ENCODE results near the gene RAB21.
A peak's percentile ranks its signal among the peaks of the same experiment; 100 is the strongest.
"Not testable (repeated sequence)": the region's sequence is repeated elsewhere in the genome, so short reads cannot be mapped to it uniquely, and the experiment has no call there.

RAB21 gene

GRCh38 chr12:71752891-71753290 is 1.8 kb upstream of the RAB21 start:
- no peak for DNase-seq (ENCODE audit: low read depth in 2 of 2)

GRCh38 chr12:71755146-71755892 is 656 bp downstream of the RAB21 start:
- peak; percentile 52 to 56 for DNase-seq (ENCODE audit: low read depth in 2 of 2)

GRCh38 chr12:71756054-71756690 is 1.5 kb downstream of the RAB21 start:
- DNase-seq (ENCODE audit: low read depth in 2 of 2), result no peak

GRCh38 chr12:71759941-71760340 is 5.3 kb downstream of the RAB21 start:
- no peak for DNase-seq (ENCODE audit: low read depth in 2 of 2)

GRCh38 chr12:71760471-71760870 is 5.8 kb downstream of the RAB21 start:
- DNase-seq (ENCODE audit: low read depth in 2 of 2), result no peak

- DNase-seq (ENCODE audit: low read depth in 2 of 2), result not testable (repeated sequence)
Observed at GRCh38 chr12:71761354-71761753, 6.7 kb downstream of the RAB21 start.

- no peak for DNase-seq (ENCODE audit: low read depth in 2 of 2)
Observed at GRCh38 chr12:71763677-71764379, 9.2 kb downstream of the RAB21 start.

- DNase-seq (ENCODE audit: low read depth in 2 of 2), result no peak
Observed at GRCh38 chr12:71764587-71765321, 10.1 kb downstream of the RAB21 start.

GRCh38 chr12:71766202-71766601 is 11.5 kb downstream of the RAB21 start:
- DNase-seq (ENCODE audit: low read depth in 2 of 2), result no peak

- DNase-seq (ENCODE audit: low read depth in 2 of 2), result no peak
Observed at GRCh38 chr12:71767183-71767582, 12.5 kb downstream of the RAB21 start.

- DNase-seq (ENCODE audit: low read depth in 2 of 2), result no peak
Observed at GRCh38 chr12:71768900-71769299, 14.2 kb downstream of the RAB21 start.

GRCh38 chr12:71771069-71771468 is 16.4 kb downstream of the RAB21 start:
- no peak for DNase-seq (ENCODE audit: low read depth in 2 of 2)

GRCh38 chr12:71772735-71773134 is 18.1 kb downstream of the RAB21 start:
- DNase-seq (ENCODE audit: low read depth in 2 of 2), result no peak

GRCh38 chr12:71780237-71780822 is 25.7 kb downstream of the RAB21 start:
- DNase-seq (ENCODE audit: low read depth in 2 of 2), result peak in 1 of 2 donors; percentile 6

GRCh38 chr12:71782017-71782416 is 27.4 kb downstream of the RAB21 start:
- DNase-seq (ENCODE audit: low read depth in 2 of 2), result no peak

GRCh38 chr12:71786829-71787228 is 32.2 kb downstream of the RAB21 start:
- DNase-seq (ENCODE audit: low read depth in 2 of 2), result no peak

GRCh38 chr12:71787580-71787979 is 32.9 kb downstream of the RAB21 start:
- no peak for DNase-seq (ENCODE audit: low read depth in 2 of 2)

- no peak for DNase-seq (ENCODE audit: low read depth in 2 of 2)
Observed at GRCh38 chr12:71790331-71790730, 35.7 kb downstream of the RAB21 start.

- DNase-seq (ENCODE audit: low read depth in 2 of 2), result no peak
Observed at GRCh38 chr12:71791473-71792150, 36.9 kb downstream of the RAB21 start.

GRCh38 chr12:71792599-71792998 is 37.9 kb downstream of the RAB21 start:
- DNase-seq (ENCODE audit: low read depth in 2 of 2), result no peak

- no peak for DNase-seq (ENCODE audit: low read depth in 2 of 2)
Observed at GRCh38 chr12:71795901-71796300, 41.2 kb downstream of the RAB21 start.

Measured in stimulated activated CD4-positive, alpha-beta T cell treated with anti-CD3 and anti-CD28 coated beads, Interleukin-1b, Interleukin-23, amount 100 ng/mL, for 4 hours (primary cell).